NB4 (cell line): Measurements from ENCODE around the gene PI3.

Source experiments
- DNase-seq: peaks from one replicate; pipeline ENCODE4 v3.0.0; 2010; ENCODE audit warnings: low read depth
- H3K4me3 ChIP-seq: one replicate; pipeline ENCODE4 v1.5.1; 2011; ENCODE audit warnings: mild to moderate bottlenecking, low read depth, low read length, moderate library complexity
- MYC ChIP-seq: IDR thresholded peaks from 2 replicates; pipeline ENCODE4 v1.6.1; 2011; ENCODE audit warnings: low read depth, low read length
- POLR2A ChIP-seq: IDR thresholded peaks from 2 replicates; pipeline ENCODE4 v1.6.1; 2011; ENCODE audit warnings: mild to moderate bottlenecking; ENCODE audit not compliant: insufficient read length; ENCODE audit errors: extremely low read depth
- TF ChIP-seq, protein P1 (sequence below): IDR thresholded peaks from 2 replicates; pipeline ENCODE4 v1.6.1; 2011; ENCODE audit warnings: low read depth, low read length
- TF ChIP-seq, protein P2 (sequence below): IDR thresholded peaks from one replicate; pipeline ENCODE4 v1.5.1; 2012; ENCODE audit warnings: low read depth, low read length

PI3 gene

DNA sequence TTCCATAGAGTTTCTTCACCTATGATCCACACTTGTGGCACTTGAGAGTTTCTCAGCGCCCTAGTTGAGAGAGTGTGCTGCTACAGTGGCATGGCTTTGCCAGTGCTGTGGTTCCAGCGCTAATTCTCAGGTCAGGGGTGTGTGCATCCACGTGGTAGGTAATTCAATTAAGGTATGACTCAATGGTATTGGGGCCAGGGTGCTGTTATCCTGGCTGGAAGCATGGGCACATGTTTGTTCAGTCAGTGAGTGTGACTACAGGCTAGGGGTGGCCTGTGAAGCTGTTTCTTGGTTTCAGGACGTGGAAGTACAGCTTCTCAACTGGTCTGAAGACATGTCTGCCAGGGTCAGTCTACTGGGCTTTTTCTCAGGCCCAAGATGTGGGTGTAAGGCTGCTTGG, 43.4 kb downstream of the PI3 start:
- no peak for TF ChIP-seq MYC
- TF ChIP-seq, protein P1, sequence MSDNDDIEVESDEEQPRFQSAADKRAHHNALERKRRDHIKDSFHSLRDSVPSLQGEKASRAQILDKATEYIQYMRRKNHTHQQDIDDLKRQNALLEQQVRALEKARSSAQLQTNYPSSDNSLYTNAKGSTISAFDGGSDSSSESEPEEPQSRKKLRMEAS, result no peak
- DNase-seq, result no peak
- no peak overlapping the region for H3K4me3 ChIP-seq

DNA sequence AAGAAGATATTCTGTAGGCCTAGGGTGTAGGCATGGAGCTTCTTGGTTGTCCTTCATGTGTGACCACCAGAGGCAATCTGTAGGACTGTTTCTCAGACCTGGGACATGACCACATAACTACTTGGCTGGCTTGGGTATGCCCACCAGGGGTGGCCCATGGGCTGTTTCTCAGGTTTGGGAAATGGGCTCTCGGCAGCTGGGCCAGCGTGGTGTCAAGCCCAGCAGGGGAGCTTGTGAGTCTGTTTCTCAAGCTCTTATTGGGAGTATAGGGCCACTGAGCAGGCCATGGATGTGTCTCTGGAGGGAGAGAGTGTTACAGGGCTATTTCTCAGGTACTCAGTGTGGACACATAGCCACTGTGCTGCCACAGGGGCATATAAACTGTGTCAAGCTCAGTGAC, 43.9 kb downstream of the PI3 start:
- no peak for DNase-seq
- TF ChIP-seq MYC, result no peak
- TF ChIP-seq, protein P1, result no peak
- TF ChIP-seq, protein P2, sequence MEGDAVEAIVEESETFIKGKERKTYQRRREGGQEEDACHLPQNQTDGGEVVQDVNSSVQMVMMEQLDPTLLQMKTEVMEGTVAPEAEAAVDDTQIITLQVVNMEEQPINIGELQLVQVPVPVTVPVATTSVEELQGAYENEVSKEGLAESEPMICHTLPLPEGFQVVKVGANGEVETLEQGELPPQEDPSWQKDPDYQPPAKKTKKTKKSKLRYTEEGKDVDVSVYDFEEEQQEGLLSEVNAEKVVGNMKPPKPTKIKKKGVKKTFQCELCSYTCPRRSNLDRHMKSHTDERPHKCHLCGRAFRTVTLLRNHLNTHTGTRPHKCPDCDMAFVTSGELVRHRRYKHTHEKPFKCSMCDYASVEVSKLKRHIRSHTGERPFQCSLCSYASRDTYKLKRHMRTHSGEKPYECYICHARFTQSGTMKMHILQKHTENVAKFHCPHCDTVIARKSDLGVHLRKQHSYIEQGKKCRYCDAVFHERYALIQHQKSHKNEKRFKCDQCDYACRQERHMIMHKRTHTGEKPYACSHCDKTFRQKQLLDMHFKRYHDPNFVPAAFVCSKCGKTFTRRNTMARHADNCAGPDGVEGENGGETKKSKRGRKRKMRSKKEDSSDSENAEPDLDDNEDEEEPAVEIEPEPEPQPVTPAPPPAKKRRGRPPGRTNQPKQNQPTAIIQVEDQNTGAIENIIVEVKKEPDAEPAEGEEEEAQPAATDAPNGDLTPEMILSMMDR, result no peak
- TF ChIP-seq POLR2A, result no peak

DNA sequence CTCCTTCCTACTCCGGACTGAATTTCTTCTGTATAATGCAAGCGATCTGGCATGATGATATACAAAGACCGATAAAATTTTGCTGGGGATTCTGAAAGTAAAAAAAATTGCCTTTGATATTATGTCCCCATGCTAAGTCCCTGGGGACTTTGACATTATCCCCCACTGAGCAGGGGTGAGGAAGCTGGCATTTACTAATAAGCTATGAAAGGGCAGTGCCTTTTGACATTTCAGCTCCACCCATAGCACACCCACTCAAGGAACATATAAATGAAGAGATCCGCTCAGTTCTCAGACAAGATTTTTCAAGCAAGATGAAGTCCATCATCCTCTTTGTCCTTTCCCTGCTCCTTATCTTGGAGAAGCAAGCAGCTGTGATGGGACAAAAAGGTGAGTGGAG, 46.4 kb downstream of the PI3 start, which contains the start of gene SEMG2:
TSS of gene SEMG2 (plus strand) at position 298 of the 400 bp plus-strand sequence. CDS start at position 315, 17 bp downstream.
- DNase-seq, result no peak
- TF ChIP-seq MYC (no peak), POLR2A (no peak)
- TF ChIP-seq, protein P2, result no peak
- TF ChIP-seq, protein P1, result no peak
- no peak within 1 kb of the TSS for H3K4me3 ChIP-seq

More for the DNA sequence above, 43.9 kb downstream of the PI3 start:
- no peak overlapping the region for H3K4me3 ChIP-seq

DNA sequence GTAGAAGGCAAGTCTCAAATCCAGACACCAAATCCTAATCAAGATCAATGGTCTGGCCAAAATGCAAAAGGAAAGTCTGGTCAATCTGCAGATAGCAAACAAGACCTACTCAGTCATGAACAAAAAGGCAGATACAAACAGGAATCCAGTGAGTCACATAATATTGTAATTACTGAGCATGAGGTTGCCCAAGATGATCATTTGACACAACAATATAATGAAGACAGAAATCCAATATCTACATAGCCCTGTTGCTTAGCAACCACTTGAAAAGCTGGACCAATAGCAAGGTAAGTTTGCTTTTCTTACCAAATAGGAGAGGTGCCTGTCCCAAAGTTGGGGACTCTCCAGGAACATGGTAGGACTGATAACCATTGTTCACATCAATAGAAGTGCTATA, 48.4 kb downstream of the PI3 start:
- DNase-seq, result no peak
- TF ChIP-seq MYC (no peak), POLR2A (no peak)
- TF ChIP-seq, protein P2, result no peak
- TF ChIP-seq, protein P1, result no peak
- H3K4me3 ChIP-seq, result no peak overlapping the region
